Measurements from ENCODE around the gene CD6. TPM values are rescaled to one million over a fixed set of nuclear protein-coding genes. Genes with fewer than 3 reads are reported as not detected.

The CD6 gene
- total and polyA plus RNA-seq, 2 donors from 2014 or later = 0.24 to 6.7 TPM

- TF ChIP-seq CTCF (IDR thresholded peaks at IDR 0.05; ENCODE audit: borderline replicate concordance, extremely low read depth, insufficient read depth) = no peak
- DNase-seq (peak in 3 of 5 donors; percentile 36 to 46 (median 37)), FAIRE-seq (no peak)
- Histone ChIP-seq H3K4me3 (ENCODE audit: low read length in 3 of 3) (no peak overlapping the region), H3K9me3 (ENCODE audit: control insufficient read depth in 2 of 3, insufficient read depth in 1 of 3, low read length in 3 of 3) (no peaks in the 10 kb centered on the region), H3K27ac (ENCODE audit: low read depth in 2 of 2, low read length in 2 of 2) (no peak overlapping the region), H3K27me3 (ENCODE audit: control insufficient read depth, insufficient read depth, low read length) (no peaks in the 10 kb centered on the region), H3K4me1 (ENCODE audit: control insufficient read depth in 2 of 3, insufficient read depth in 2 of 3, low read depth in 1 of 3, low read length in 3 of 3) (no peaks in the 10 kb centered on the region), H3K9ac (ENCODE audit: low read length in 3 of 3) (no peak overlapping the region), H3K36me3 (ENCODE audit: control insufficient read depth in 2 of 3, insufficient read depth in 3 of 3, low read length in 3 of 3) (no peaks in the 10 kb centered on the region)
- intact Hi-C loops (cut with DNase I) = no loop called here
Measured at GRCh38 chr11:61034704-61035525, 63.4 kb downstream of the CD6 start.

- TF ChIP-seq CTCF (IDR thresholded peaks at IDR 0.05; ENCODE audit: borderline replicate concordance, extremely low read depth, insufficient read depth) = no peak
Measured at GRCh38 chr11:61035526-61035835, 64.0 kb downstream of the CD6 start.

GRCh38 chr11:61037441-61038093 lies 66.1 kb downstream of the CD6 start:
- no peak for TF ChIP-seq CTCF (IDR thresholded peaks at IDR 0.05; ENCODE audit: borderline replicate concordance, extremely low read depth, insufficient read depth)
- H3K27ac ChIP-seq (ENCODE audit: low read depth in 2 of 2, low read length in 2 of 2) = no peak overlapping the region
- no peak for FAIRE-seq
- no peaks in the 10 kb centered on the region for H3K36me3 ChIP-seq (ENCODE audit: control insufficient read depth in 2 of 3, insufficient read depth in 3 of 3, low read length in 3 of 3)
- H3K4me1 ChIP-seq (ENCODE audit: control insufficient read depth in 2 of 3, insufficient read depth in 2 of 3, low read depth in 1 of 3, low read length in 3 of 3) = no peaks in the 10 kb centered on the region
- H3K4me3 ChIP-seq (ENCODE audit: low read length in 3 of 3) = no peak overlapping the region
- H3K27me3 ChIP-seq (ENCODE audit: control insufficient read depth, insufficient read depth, low read length) = no peaks in the 10 kb centered on the region
- no peaks in the 10 kb centered on the region for H3K9me3 ChIP-seq (ENCODE audit: control insufficient read depth in 2 of 3, insufficient read depth in 1 of 3, low read length in 3 of 3)
- peak in 1 of 5 donors; percentile 1 for DNase-seq
- intact Hi-C loops (cut with DNase I) = no loop called here
- no peak overlapping the region for H3K9ac ChIP-seq (ENCODE audit: low read length in 3 of 3)

More at GRCh38 chr11:61035526-61035835, 64.0 kb downstream of the CD6 start:
- H3K27ac ChIP-seq (ENCODE audit: low read depth in 2 of 2, low read length in 2 of 2) = no peak overlapping the region
- H3K9ac ChIP-seq (ENCODE audit: low read length in 3 of 3) = no peak overlapping the region
- H3K27me3 ChIP-seq (ENCODE audit: control insufficient read depth, insufficient read depth, low read length) = no peaks in the 10 kb centered on the region
- no peak for DNase-seq
- no peaks in the 10 kb centered on the region for H3K9me3 ChIP-seq (ENCODE audit: control insufficient read depth in 2 of 3, insufficient read depth in 1 of 3, low read length in 3 of 3)
- no peaks in the 10 kb centered on the region for H3K4me1 ChIP-seq (ENCODE audit: control insufficient read depth in 2 of 3, insufficient read depth in 2 of 3, low read depth in 1 of 3, low read length in 3 of 3)
- no peak for FAIRE-seq
- intact Hi-C loops (cut with DNase I) = no loop called here
- no peak overlapping the region for H3K4me3 ChIP-seq (ENCODE audit: low read length in 3 of 3)
- no peaks in the 10 kb centered on the region for H3K36me3 ChIP-seq (ENCODE audit: control insufficient read depth in 2 of 3, insufficient read depth in 3 of 3, low read length in 3 of 3)
